ENCODE data around the gene TENM4. TPM values are rescaled to one million over a fixed set of nuclear protein-coding genes. Genes with fewer than 3 reads are reported as not detected.

Gene TENM4
- total and polyA plus RNA-seq, 2 of the 8 experiments (the other 6 are each of a cell fraction or from before 2014, with no cell fraction given): 3.5 to 7.2 TPM

GRCh38 chr11:78889698-78890097, 551.1 kb downstream of the TENM4 start (continued):
- no peak for TF ChIP-seq CHD7 (IDR thresholded peaks at IDR 0.05; ENCODE audit: insufficient replicate concordance, low read length)
